GM23338 (cell line): ENCODE measurements around the gene ELOB. TPM values are rescaled to one million over a fixed set of nuclear protein-coding genes. Genes with fewer than 3 reads are reported as not detected.

Source experiments
- ATAC-seq: fragments of 200-7000 bp; cut with Tn5 transposase; 3 replicates; pipeline ENCODE4 v1.9.1; 2020
- DNase-seq: peaks from one replicate; pipeline ENCODE4 v3.0.0-alpha.2; 2015; ENCODE audit warnings: low spot score
- H2AFZ ChIP-seq: fragments of 200-600 bp; sonication (generic); 2 replicates; pipeline ENCODE4 v1.8.0; 2016; ENCODE audit warnings: antibody characterized with exemption, mild to moderate bottlenecking, moderate library complexity
- H3F3A ChIP-seq: fragments of 200-600 bp; sonication (generic); replicated peaks from 2 replicates; pipeline ENCODE4 v1.8.0; 2017; ENCODE audit warnings: antibody characterized with exemption, mixed run types, low read depth
- H3K27ac ChIP-seq: fragments of 200-600 bp; sonication (generic); 2 replicates; pipeline ENCODE4 v1.6.1; 2016; ENCODE audit warnings: low read depth
- H3K27me3 ChIP-seq: fragments of 200-600 bp; sonication (generic); 2 replicates; pipeline ENCODE4 v1.8.0; 2016; ENCODE audit warnings: mild to moderate bottlenecking, mixed run types, moderate library complexity; ENCODE audit not compliant: insufficient read depth
- H3K36me3 ChIP-seq: fragments of 200-600 bp; sonication (generic); 2 replicates; pipeline ENCODE4 v1.8.0; 2016; ENCODE audit warnings: mild to moderate bottlenecking; ENCODE audit not compliant: insufficient read depth
- H3K4me1 ChIP-seq: fragments of 200-600 bp; sonication (generic); 2 replicates; pipeline ENCODE4 v1.8.0; 2016; ENCODE audit warnings: mild to moderate bottlenecking, moderate library complexity; ENCODE audit not compliant: insufficient read depth
- H3K4me2 ChIP-seq: fragments of 200-600 bp; sonication (generic); 2 replicates; pipeline ENCODE4 v1.7.1; 2017; ENCODE audit warnings: mixed run types
- H3K4me3 ChIP-seq: fragments of 200-600 bp; sonication (generic); 2 replicates; pipeline ENCODE4 v1.6.1; 2016; ENCODE audit warnings: mixed run types
- H3K79me2 ChIP-seq: fragments of 200-600 bp; sonication (generic); replicated peaks from 2 replicates; pipeline ENCODE4 v1.8.0; 2017; ENCODE audit warnings: mild to moderate bottlenecking; ENCODE audit not compliant: insufficient read depth
- H3K9me2 ChIP-seq: fragments of 200-600 bp; sonication (generic); 2 replicates; pipeline ENCODE4 v1.8.0; 2017; ENCODE audit not compliant: insufficient read depth
- H4K20me1 ChIP-seq: fragments of 200-600 bp; sonication (generic); replicated peaks from 2 replicates; pipeline ENCODE4 v1.8.0; 2017; ENCODE audit warnings: mild to moderate bottlenecking; ENCODE audit not compliant: insufficient read depth
- H3K27ac Mint-ChIP-seq: 2 replicates; pipeline ENCODE4 v1.8.0; 2020; ENCODE audit warnings: inconsistent platforms, mild to moderate bottlenecking, moderate library complexity, mixed read lengths
- H3K27me3 Mint-ChIP-seq: 3 replicates; pipeline ENCODE4 v1.8.0; 2022; ENCODE audit warnings: low read depth, mild to moderate bottlenecking, moderate library complexity, mixed read lengths, inconsistent platforms; ENCODE audit not compliant: insufficient read depth, poor library complexity
- H3K36me3 Mint-ChIP-seq: 3 replicates; pipeline ENCODE4 v1.8.0; 2021; ENCODE audit warnings: low read depth, mild to moderate bottlenecking, inconsistent platforms, moderate library complexity, mixed read lengths
- H3K4me1 Mint-ChIP-seq: 3 replicates; pipeline ENCODE4 v1.8.0; 2020; ENCODE audit warnings: mild to moderate bottlenecking, inconsistent platforms, mixed read lengths
- H3K4me3 Mint-ChIP-seq: 3 replicates; pipeline ENCODE4 v1.8.0; 2021; ENCODE audit warnings: moderate library complexity, mild to moderate bottlenecking, inconsistent platforms, mixed read lengths
- H3K9me3 Mint-ChIP-seq: 3 replicates; pipeline ENCODE4 v1.8.0; 2020; ENCODE audit warnings: moderate library complexity, mild to moderate bottlenecking, inconsistent platforms, mixed read lengths
- CREB1 ChIP-seq: fragments of 250-450 bp; sonication (Bioruptor Pico); IDR thresholded peaks from 2 replicates; pipeline ENCODE4 v1.5.0; 2020; ENCODE audit warnings: low read depth, mild to moderate bottlenecking, moderate library complexity
- EZH2phosphoT487 ChIP-seq: fragments of 200-600 bp; sonication (generic); IDR thresholded peaks from one replicate; pipeline ENCODE4 v1.8.1; 2018; ENCODE audit warnings: antibody characterized with exemption; ENCODE audit not compliant: unreplicated experiment
- NANOG ChIP-seq: IDR thresholded peaks from 2 replicates; pipeline ENCODE4 v1.6.1; 2016; ENCODE audit warnings: antibody characterized with exemption, borderline replicate concordance
- POLR2AphosphoS5 ChIP-seq: IDR thresholded peaks from 2 replicates; pipeline ENCODE4 v1.6.1; 2016; ENCODE audit warnings: antibody characterized with exemption, low read depth
- STAT1 ChIP-seq: IDR thresholded peaks from one replicate; pipeline ENCODE4 v1.6.1; 2016; ENCODE audit warnings: antibody characterized with exemption; ENCODE audit not compliant: unreplicated experiment
- ZNF331 ChIP-seq: fragments of 250-450 bp; sonication (Bioruptor Pico); IDR thresholded peaks from 2 replicates; pipeline ENCODE4 v1.5.0; 2020; ENCODE audit warnings: low read depth, mild to moderate bottlenecking, moderate library complexity
- polyA plus RNA-seq: library from polyadenylated mRNA; unstranded; fragments of >200 nt; fragmentation: Nextera tagmentation; extraction: Ambion mirVana; gene quantifications from 2 replicates; pipeline ENCODE4 v1.2.1, GENCODE V29; 2016
- total RNA-seq: library from RNA; depleted of rRNA; stranded (reverse); fragments of >200 nt; shearing (Covaris generic); gene quantifications from 2 replicates; pipeline ENCODE4 v1.2.3, GENCODE V29; 2014
- TF ChIP-seq, protein P1 (sequence below): IDR thresholded peaks from one replicate; pipeline ENCODE4 v1.6.1; 2018; ENCODE audit warnings: antibody characterized with exemption; ENCODE audit not compliant: unreplicated experiment
- TF ChIP-seq, protein P2 (sequence below), 2 experiments: fragments of 200-600 bp in 1 of 2; sonication (generic) in 1 of 2; conservative IDR thresholded peaks; 2 replicates each; pipeline versions ENCODE4 v1.5.1 to v1.6.1; 2016 to 2017; ENCODE audit warnings: antibody characterized with exemption in 2 of 2, low read depth in 2 of 2, mild to moderate bottlenecking in 2 of 2, moderate library complexity in 1 of 2

The ELOB gene
- total and polyA plus RNA-seq, 2 experiments from 2014 or later = 278 to 756 TPM

GRCh38 chr16:2734844-2735515 is 42.1 kb downstream of the ELOB start:
- Mint-ChIP-seq H3K9me3 (no peaks in the 10 kb centered on the region), H3K27ac (no peak overlapping the region), H3K4me1 (peaks cover 3% of the 10 kb centered on the region; the same call in 1 of the 3 replicates), H3K36me3 (no peaks in the 10 kb centered on the region), H3K27me3 (peaks cover 10% of the 10 kb centered on the region), H3K4me3 (no peak overlapping the region)
- Histone ChIP-seq H3K9me2 (no peaks in the 10 kb centered on the region), H3K36me3 (no peaks in the 10 kb centered on the region), H3K79me2 (no peaks in the 10 kb centered on the region), H3K27ac (no peak overlapping the region), H3K27me3 (no peaks in the 10 kb centered on the region), H3F3A (no peaks in the 10 kb centered on the region), H3K4me2 (no peak overlapping the region), H2AFZ (no peak overlapping the region), H3K4me1 (no peaks in the 10 kb centered on the region), H3K4me3 (no peak overlapping the region), H4K20me1 (no peaks in the 10 kb centered on the region)
- no peak for ATAC-seq
- TF ChIP-seq CREB1 (CRISPR knock-in tag) = no peak
- TF ChIP-seq POLR2AphosphoS5 = no peak
- TF ChIP-seq ZNF331 (CRISPR knock-in tag) = no peak
- TF ChIP-seq, protein P1, sequence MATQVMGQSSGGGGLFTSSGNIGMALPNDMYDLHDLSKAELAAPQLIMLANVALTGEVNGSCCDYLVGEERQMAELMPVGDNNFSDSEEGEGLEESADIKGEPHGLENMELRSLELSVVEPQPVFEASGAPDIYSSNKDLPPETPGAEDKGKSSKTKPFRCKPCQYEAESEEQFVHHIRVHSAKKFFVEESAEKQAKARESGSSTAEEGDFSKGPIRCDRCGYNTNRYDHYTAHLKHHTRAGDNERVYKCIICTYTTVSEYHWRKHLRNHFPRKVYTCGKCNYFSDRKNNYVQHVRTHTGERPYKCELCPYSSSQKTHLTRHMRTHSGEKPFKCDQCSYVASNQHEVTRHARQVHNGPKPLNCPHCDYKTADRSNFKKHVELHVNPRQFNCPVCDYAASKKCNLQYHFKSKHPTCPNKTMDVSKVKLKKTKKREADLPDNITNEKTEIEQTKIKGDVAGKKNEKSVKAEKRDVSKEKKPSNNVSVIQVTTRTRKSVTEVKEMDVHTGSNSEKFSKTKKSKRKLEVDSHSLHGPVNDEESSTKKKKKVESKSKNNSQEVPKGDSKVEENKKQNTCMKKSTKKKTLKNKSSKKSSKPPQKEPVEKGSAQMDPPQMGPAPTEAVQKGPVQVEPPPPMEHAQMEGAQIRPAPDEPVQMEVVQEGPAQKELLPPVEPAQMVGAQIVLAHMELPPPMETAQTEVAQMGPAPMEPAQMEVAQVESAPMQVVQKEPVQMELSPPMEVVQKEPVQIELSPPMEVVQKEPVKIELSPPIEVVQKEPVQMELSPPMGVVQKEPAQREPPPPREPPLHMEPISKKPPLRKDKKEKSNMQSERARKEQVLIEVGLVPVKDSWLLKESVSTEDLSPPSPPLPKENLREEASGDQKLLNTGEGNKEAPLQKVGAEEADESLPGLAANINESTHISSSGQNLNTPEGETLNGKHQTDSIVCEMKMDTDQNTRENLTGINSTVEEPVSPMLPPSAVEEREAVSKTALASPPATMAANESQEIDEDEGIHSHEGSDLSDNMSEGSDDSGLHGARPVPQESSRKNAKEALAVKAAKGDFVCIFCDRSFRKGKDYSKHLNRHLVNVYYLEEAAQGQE = no peak
- no peak for DNase-seq

DNA sequence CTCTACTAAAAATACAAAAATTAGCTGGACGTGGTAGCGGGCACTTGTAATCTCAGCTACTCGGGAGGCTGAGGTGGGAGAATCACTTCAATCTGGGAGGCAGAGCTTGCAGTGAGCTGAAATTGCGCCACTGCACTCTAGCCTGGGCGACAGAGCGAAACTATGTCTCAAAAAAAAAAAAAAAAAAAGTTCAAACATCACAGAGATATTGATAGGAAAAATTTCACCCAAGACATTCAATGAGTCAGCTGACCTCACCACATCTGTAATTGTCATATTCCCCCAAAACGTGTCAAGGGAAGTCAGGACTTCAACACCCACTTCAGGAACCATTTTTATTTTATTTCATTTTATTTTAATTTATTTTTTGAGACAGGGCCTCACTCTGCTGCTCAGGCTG is 49.0 kb downstream of the ELOB start:
- Histone ChIP-seq H3K4me3 (no peak overlapping the region), H3K79me2 (no peaks in the 10 kb centered on the region), H3K9me2 (no peaks in the 10 kb centered on the region), H3K27me3 (no peaks in the 10 kb centered on the region), H3K4me2 (no peak overlapping the region), H3K27ac (no peak overlapping the region), H3K4me1 (no peaks in the 10 kb centered on the region), H2AFZ (no peak overlapping the region), H3F3A (0 out of 2 replicates have a peak, but pooled peaks cover 4% of the 10 kb centered on the region), H3K36me3 (no peaks in the 10 kb centered on the region), H4K20me1 (no peaks in the 10 kb centered on the region)
- peaks cover 5% of the 10 kb centered on the region for H3K27me3 Mint-ChIP-seq
- DNase-seq = no peak
- H3K27ac Mint-ChIP-seq = no peak overlapping the region
- ATAC-seq = no peak
- H3K36me3 Mint-ChIP-seq = no peaks in the 10 kb centered on the region
- H3K4me3 Mint-ChIP-seq = no peak overlapping the region
- H3K9me3 Mint-ChIP-seq = no peaks in the 10 kb centered on the region
- no peaks in the 10 kb centered on the region; the same call in 2 of the 3 replicates for H3K4me1 Mint-ChIP-seq
- no peak for TF ChIP-seq POLR2AphosphoS5
- TF ChIP-seq, protein P1 = no peak
- no peak for TF ChIP-seq NANOG
- TF ChIP-seq STAT1 = no peak
- no peak for TF ChIP-seq ZNF331 (CRISPR knock-in tag)
- no peak for TF ChIP-seq EZH2phosphoT487
- TF ChIP-seq CREB1 (CRISPR knock-in tag) = no peak
- TF ChIP-seq, protein P2, sequence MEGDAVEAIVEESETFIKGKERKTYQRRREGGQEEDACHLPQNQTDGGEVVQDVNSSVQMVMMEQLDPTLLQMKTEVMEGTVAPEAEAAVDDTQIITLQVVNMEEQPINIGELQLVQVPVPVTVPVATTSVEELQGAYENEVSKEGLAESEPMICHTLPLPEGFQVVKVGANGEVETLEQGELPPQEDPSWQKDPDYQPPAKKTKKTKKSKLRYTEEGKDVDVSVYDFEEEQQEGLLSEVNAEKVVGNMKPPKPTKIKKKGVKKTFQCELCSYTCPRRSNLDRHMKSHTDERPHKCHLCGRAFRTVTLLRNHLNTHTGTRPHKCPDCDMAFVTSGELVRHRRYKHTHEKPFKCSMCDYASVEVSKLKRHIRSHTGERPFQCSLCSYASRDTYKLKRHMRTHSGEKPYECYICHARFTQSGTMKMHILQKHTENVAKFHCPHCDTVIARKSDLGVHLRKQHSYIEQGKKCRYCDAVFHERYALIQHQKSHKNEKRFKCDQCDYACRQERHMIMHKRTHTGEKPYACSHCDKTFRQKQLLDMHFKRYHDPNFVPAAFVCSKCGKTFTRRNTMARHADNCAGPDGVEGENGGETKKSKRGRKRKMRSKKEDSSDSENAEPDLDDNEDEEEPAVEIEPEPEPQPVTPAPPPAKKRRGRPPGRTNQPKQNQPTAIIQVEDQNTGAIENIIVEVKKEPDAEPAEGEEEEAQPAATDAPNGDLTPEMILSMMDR (conservative IDR thresholded peaks at IDR 0.05; ENCODE audit: low read depth in 2 of 2) = no peak
